GM23248 (cell line): ENCODE results near the gene ITPRIP. TPM values are rescaled to one million over a fixed set of nuclear protein-coding genes. Genes with fewer than 3 reads are reported as not detected.

Experiments
- DNase-seq: peaks from one replicate; pipeline ENCODE4 v3.0.0-alpha.2; 2015
- H2AFZ ChIP-seq: fragments of 200-600 bp; sonication (generic); 2 replicates; pipeline ENCODE4 v1.6.1; 2016; ENCODE audit warnings: antibody characterized with exemption
- H3F3A ChIP-seq: fragments of 200-600 bp; sonication (generic); 2 replicates; pipeline ENCODE4 v1.6.1; 2016; ENCODE audit warnings: mild to moderate bottlenecking, antibody characterized with exemption, mixed run types; ENCODE audit not compliant: insufficient read depth
- H3K27ac ChIP-seq: fragments of 200-600 bp; sonication (generic); 2 replicates; pipeline ENCODE4 v1.5.1; 2016; ENCODE audit warnings: mild to moderate bottlenecking
- H3K27me3 ChIP-seq: fragments of 200-600 bp; sonication (generic); replicated peaks from 2 replicates; pipeline ENCODE4 v1.6.1; 2016; ENCODE audit warnings: mild to moderate bottlenecking; ENCODE audit not compliant: insufficient read depth
- H3K36me3 ChIP-seq: fragments of 200-600 bp; sonication (generic); 2 replicates; pipeline ENCODE4 v1.6.1; 2016; ENCODE audit warnings: low read depth, mild to moderate bottlenecking
- H3K4me1 ChIP-seq: fragments of 200-600 bp; sonication (generic); 2 replicates; pipeline ENCODE4 v1.6.1; 2016; ENCODE audit warnings: mild to moderate bottlenecking; ENCODE audit not compliant: insufficient read depth
- H3K4me2 ChIP-seq: fragments of 200-600 bp; sonication (generic); one replicate; pipeline ENCODE4 v1.6.1; 2016; ENCODE audit warnings: mild to moderate bottlenecking; ENCODE audit not compliant: unreplicated experiment
- H3K4me3 ChIP-seq: fragments of 200-600 bp; sonication (generic); 2 replicates; pipeline ENCODE4 v1.5.1; 2016; ENCODE audit warnings: mild to moderate bottlenecking
- H3K79me2 ChIP-seq: fragments of 200-600 bp; sonication (generic); 2 replicates; pipeline ENCODE4 v1.6.1; 2016; ENCODE audit warnings: mild to moderate bottlenecking; ENCODE audit not compliant: insufficient read depth
- H3K9ac ChIP-seq: fragments of 200-600 bp; sonication (generic); 2 replicates; pipeline ENCODE4 v1.6.1; 2016; ENCODE audit warnings: mild to moderate bottlenecking
- H3K9me2 ChIP-seq: fragments of 200-600 bp; sonication (generic); 2 replicates; pipeline ENCODE4 v1.6.1; 2016; ENCODE audit warnings: mixed run types, mild to moderate bottlenecking, moderate library complexity; ENCODE audit not compliant: insufficient read depth
- H3K9me3 ChIP-seq: fragments of 200-600 bp; sonication (generic); one replicate; pipeline ENCODE4 v1.6.1; 2017; ENCODE audit warnings: low read depth
- H4K20me1 ChIP-seq: fragments of 200-600 bp; sonication (generic); 2 replicates; pipeline ENCODE4 v1.6.0; 2016; ENCODE audit not compliant: insufficient read depth
- EZH2 ChIP-seq: fragments of 200-600 bp; sonication (generic); IDR thresholded peaks from 2 replicates; pipeline ENCODE4 v1.6.1; 2018; ENCODE audit warnings: antibody characterized with exemption, mild to moderate bottlenecking; ENCODE audit not compliant: insufficient read depth, poor library complexity, severe bottlenecking
- EZH2phosphoT487 ChIP-seq: fragments of 200-600 bp; sonication (generic); IDR thresholded peaks from 2 replicates; pipeline ENCODE4 v1.6.1; 2018; ENCODE audit warnings: antibody characterized with exemption, moderate library complexity, mild to moderate bottlenecking, low read depth; ENCODE audit not compliant: insufficient read depth
- WGBS, 2 experiments: methylation state at CpG; one replicate each; pipeline ENCODE4 v1.1.6; 2015 to 2017; ENCODE audit warnings: low lambda C conversion rate in 2 of 2, low coverage in 1 of 2; ENCODE audit errors: missing lambda C conversion rate in 2 of 2; 5-methylcytosine and 5-hydroxymethylcytosine counted together
- in situ Hi-C: fragments of 300-500 bp; cut with MboI; formaldehyde crosslinking; loops from 2 replicates; pipeline ENCODE4 v1.15.0; 2020
- polyA plus RNA-seq: library from polyadenylated mRNA; unstranded; fragments of >200 nt; fragmentation: Nextera tagmentation; extraction: Ambion mirVana; gene quantifications from 2 replicates; pipeline ENCODE4 v1.2.1, GENCODE V29; 2016
- total RNA-seq: library from RNA; depleted of rRNA; stranded (reverse); fragments of >200 nt; shearing (Covaris generic); gene quantifications from 2 replicates; pipeline ENCODE4 v1.2.3, GENCODE V29; 2014

ITPRIP gene
- total and polyA plus RNA-seq, 2 experiments from 2014 or later: 9.6 to 24.7 TPM

GRCh38 chr10:104318810-104319741 lies 19.2 kb downstream of the ITPRIP start:
- H3K9me3 ChIP-seq: no peaks in the 10 kb centered on the region
- peaks cover 5% of the 10 kb centered on the region; the same call in 1 of the 2 replicates for H3K36me3 ChIP-seq
- DNase-seq: no peak
- no peaks in the 10 kb centered on the region for H4K20me1 ChIP-seq
- no peak overlapping the region for H3K9ac ChIP-seq
- in situ Hi-C loops: no loop called here
- H3K27ac ChIP-seq: peak overlapping the region; percentile 7; the same call in 1 of the 2 replicates
- no peaks in the 10 kb centered on the region for H3K27me3 ChIP-seq
- peaks cover 29% of the 10 kb centered on the region for H3K4me1 ChIP-seq
- H3K9me2 ChIP-seq: no peaks in the 10 kb centered on the region
- TF ChIP-seq EZH2phosphoT487: no peak
- no peak for TF ChIP-seq EZH2
- WGBS, 2 experiments: 89% methylated on average over 19 of the region's 19 CpGs
- H2AFZ ChIP-seq: no peak overlapping the region
- H3K79me2 ChIP-seq: peaks cover 100% of the 10 kb centered on the region
- peaks cover 23% of the 10 kb centered on the region for H3F3A ChIP-seq
- no peak overlapping the region for H3K4me3 ChIP-seq
- no peak overlapping the region for H3K4me2 ChIP-seq

- Histone ChIP-seq H2AFZ (no peak overlapping the region), H4K20me1 (no peaks in the 10 kb centered on the region), H3K4me3 (no peak overlapping the region), H3K79me2 (peaks cover 100% of the 10 kb centered on the region), H3F3A (peaks cover 23% of the 10 kb centered on the region), H3K4me2 (no peak overlapping the region), H3K9me3 (no peaks in the 10 kb centered on the region), H3K4me1 (peaks cover 29% of the 10 kb centered on the region), H3K27me3 (no peaks in the 10 kb centered on the region), H3K27ac (peak overlapping the region; percentile 70; the same call in 1 of the 2 replicates), H3K9me2 (no peaks in the 10 kb centered on the region), H3K36me3 (peaks cover 5% of the 10 kb centered on the region; the same call in 1 of the 2 replicates), H3K9ac (no peak overlapping the region)
- no peak for DNase-seq
- TF ChIP-seq EZH2phosphoT487 (no peak), EZH2 (no peak)
- in situ Hi-C loops: no loop called here
- WGBS, 2 experiments: 91 to 94% methylated on average over 5 of the region's 5 CpGs
These were observed 19.9 kb downstream of the ITPRIP start for GRCh38 chr10:104318326-104318725.

GRCh38 chr10:104317726-104318299 lies 20.5 kb downstream of the ITPRIP start:
- no peak for TF ChIP-seq EZH2phosphoT487
- no peak for TF ChIP-seq EZH2
- Histone ChIP-seq H3K9me2 (no peaks in the 10 kb centered on the region), H3K4me1 (peaks cover 29% of the 10 kb centered on the region), H4K20me1 (no peaks in the 10 kb centered on the region), H3K4me3 (no peak overlapping the region), H2AFZ (no peak overlapping the region), H3K9ac (peak overlapping the region; percentile 53; the same call in 1 of the 2 replicates), H3K9me3 (no peaks in the 10 kb centered on the region), H3K79me2 (peaks cover 100% of the 10 kb centered on the region), H3K27ac (peak overlapping the region; percentile 70), H3K27me3 (no peaks in the 10 kb centered on the region), H3F3A (peaks cover 20% of the 10 kb centered on the region), H3K36me3 (peaks cover 5% of the 10 kb centered on the region; the same call in 1 of the 2 replicates), H3K4me2 (peak overlapping the region; percentile 46)
- in situ Hi-C loops: no loop called here
- 86 to 91% methylated on average over 7 of the region's 7 CpGs for WGBS, 2 experiments
- no peak for DNase-seq

- in situ Hi-C loops: no loop called here
- WGBS, 2 experiments: 3 to 4% methylated on average over 6 of the region's 6 CpGs
These were observed 21.0 kb downstream of the ITPRIP start for GRCh38 chr10:104317269-104317710.

More at GRCh38 chr10:104317269-104317710, 21.0 kb downstream of the ITPRIP start:
- Histone ChIP-seq H3K4me2 (peak overlapping the region; percentile 46), H3K27ac (peak overlapping the region; percentile 70), H2AFZ (no peak overlapping the region), H3K27me3 (no peaks in the 10 kb centered on the region), H3K36me3 (peaks cover 5% of the 10 kb centered on the region; the same call in 1 of the 2 replicates), H3K9me2 (no peaks in the 10 kb centered on the region), H3K4me1 (peaks cover 29% of the 10 kb centered on the region), H3K9me3 (no peaks in the 10 kb centered on the region), H3K79me2 (peaks cover 100% of the 10 kb centered on the region), H3F3A (peaks cover 18% of the 10 kb centered on the region), H3K9ac (peak overlapping the region; percentile 53), H3K4me3 (peak overlapping the region; percentile 21; the same call in 1 of the 2 replicates), H4K20me1 (no peaks in the 10 kb centered on the region)
- TF ChIP-seq EZH2phosphoT487: no peak
- no peak for TF ChIP-seq EZH2
- peak; percentile 88 for DNase-seq
